Measurements from ENCODE around the gene TRPM1.

GRCh38 chr15:31024979-31025378 is 76.5 kb downstream of the TRPM1 start:
- TF ChIP-seq POLR2A (IDR thresholded peaks at IDR 0.05; ENCODE audit: low read length) (no peak), GATA1 (IDR thresholded peaks at IDR 0.05; ENCODE audit: low read depth, low read length) (no peak)

Measured in erythroblast (primary cell).